Right forelimb (tissue), 1 donor: Measurements from ENCODE around the gene COL6A2.
A peak's percentile ranks its signal among the peaks of the same experiment; 100 is the strongest.
"Not testable (repeated sequence)": the region's sequence is repeated elsewhere in the genome, so short reads cannot be mapped to it uniquely, and the experiment has no call there.

Experiments
- DNase-seq: peaks from one replicate; pipeline ENCODE4 v3.0.0-alpha.2; 2018

COL6A2 gene

GRCh38 chr21:46061063-46061462, 36.8 kb upstream of the COL6A2 start:
- no peak for DNase-seq

- no peak for DNase-seq
Observed at GRCh38 chr21:46061518-46061917, 36.4 kb upstream of the COL6A2 start.

- no peak for DNase-seq
Observed at GRCh38 chr21:46061950-46062349, 36.0 kb upstream of the COL6A2 start.

- no peak for DNase-seq
Observed at GRCh38 chr21:46062471-46063211, 35.3 kb upstream of the COL6A2 start.

GRCh38 chr21:46063227-46063626, 34.7 kb upstream of the COL6A2 start:
- no peak for DNase-seq

- DNase-seq = no peak
Observed at GRCh38 chr21:46063734-46064680, 33.9 kb upstream of the COL6A2 start.

- no peak for DNase-seq
Observed at GRCh38 chr21:46064870-46065214, 33.1 kb upstream of the COL6A2 start.

GRCh38 chr21:46065215-46065913, 32.5 kb upstream of the COL6A2 start:
- DNase-seq = peak; percentile 90

GRCh38 chr21:46065914-46066551, 31.9 kb upstream of the COL6A2 start:
- no peak for DNase-seq

GRCh38 chr21:46066591-46067331, 31.2 kb upstream of the COL6A2 start:
- peak; percentile 84 for DNase-seq

GRCh38 chr21:46067505-46068201, 30.3 kb upstream of the COL6A2 start:
- DNase-seq = no peak

- DNase-seq = no peak
Observed at GRCh38 chr21:46068516-46069079, 29.3 kb upstream of the COL6A2 start.

GRCh38 chr21:46069166-46069565, 28.7 kb upstream of the COL6A2 start:
- no peak for DNase-seq

- DNase-seq = no peak
Observed at GRCh38 chr21:46069719-46070279, 28.1 kb upstream of the COL6A2 start.

- no peak for DNase-seq
Observed at GRCh38 chr21:46071082-46071481, 26.8 kb upstream of the COL6A2 start.

- DNase-seq = not testable (repeated sequence)
Observed at GRCh38 chr21:46076724-46077123, 21.2 kb upstream of the COL6A2 start.

GRCh38 chr21:46077674-46078101, 20.2 kb upstream of the COL6A2 start:
- peak; percentile 35 for DNase-seq

- DNase-seq = peak; percentile 38
Observed at GRCh38 chr21:46078322-46078977, 19.5 kb upstream of the COL6A2 start.

- DNase-seq = no peak
Observed at GRCh38 chr21:46078978-46079351, 18.9 kb upstream of the COL6A2 start.
